NCI-H460 (cell line): ENCODE results near the gene GIMAP6. TPM values are rescaled to one million over a fixed set of nuclear protein-coding genes. Genes with fewer than 3 reads are reported as not detected.
"Not testable (repeated sequence)": the region's sequence is repeated elsewhere in the genome, so short reads cannot be mapped to it uniquely, and the experiment has no call there.

Experiments
- DNase-seq: peaks from one replicate; pipeline ENCODE4 v3.0.0-alpha.2; 2016; ENCODE audit warnings: low read depth; ENCODE audit errors: extremely low read depth
- total RNA-seq: library from RNA; depleted of rRNA; stranded (reverse); fragments of >200 nt; shearing (Covaris generic); gene quantifications from 2 replicates; pipeline ENCODE4 v1.2.3, GENCODE V29; 2014; rRNA removed

The GIMAP6 gene
- total RNA-seq, 1 experiment from 2014 or later = not detected

GRCh38 chr7:150587551-150587950 is 44.6 kb downstream of the GIMAP6 start:
- DNase-seq = no peak

- no peak for DNase-seq
Measured at GRCh38 chr7:150586785-150587152, 45.4 kb downstream of the GIMAP6 start.

GRCh38 chr7:150586068-150586784 is 46.0 kb downstream of the GIMAP6 start:
- no peak for DNase-seq

- no peak for DNase-seq
Measured at GRCh38 chr7:150585199-150585598, 47.0 kb downstream of the GIMAP6 start.

GRCh38 chr7:150580638-150581394 is 51.4 kb downstream of the GIMAP6 start:
- DNase-seq = no peak

GRCh38 chr7:150579979-150580637 is 52.1 kb downstream of the GIMAP6 start:
- DNase-seq = not testable (repeated sequence)

Other genes with a start within 250 kb of the GIMAP6 start
- gene GIMAP8, start 181.8 kb downstream of the GIMAP6 start, total RNA-seq = not detected in 2 replicates
- gene GIMAP7, start 117.5 kb downstream of the GIMAP6 start, total RNA-seq = not detected in 2 replicates
- gene GIMAP4, start 65.0 kb downstream of the GIMAP6 start, total RNA-seq = not detected in 2 replicates
- 3.0 and 3.1 TPM in 2 replicates for gene GIMAP2, start 53.3 kb upstream of the GIMAP6 start, total RNA-seq
- not detected in 2 replicates for gene GIMAP1, start 84.2 kb upstream of the GIMAP6 start, total RNA-seq
- gene GIMAP5, start 105.0 kb upstream of the GIMAP6 start, total RNA-seq = not detected in 2 replicates
- gene TMEM176B, start 168.0 kb upstream of the GIMAP6 start, total RNA-seq = not detected in 2 replicates
- 0.10 TPM in 1 of 2 replicates, not detected in the other for gene TMEM176A, start 168.4 kb upstream of the GIMAP6 start, total RNA-seq
- not detected in 2 replicates for gene AOC1, start 220.1 kb upstream of the GIMAP6 start, total RNA-seq